Esophagus squamous epithelium (tissue), 4 donors: ENCODE measurements around the gene MRPL11.

ENCODE experiments used
- CTCF ChIP-seq, 6 experiments: fragments of 450-650 bp in 4 of 6; fragments of 200-600 bp in 2 of 6; sonication (generic) in 2 of 6; IDR thresholded peaks; one replicate each; pipeline ENCODE4 v1.5.1; 2016 to 2019; ENCODE audit warnings: antibody characterized with exemption in 6 of 6, mild to moderate bottlenecking in 4 of 6, moderate library complexity in 4 of 6
- POLR2A ChIP-seq, 4 donors: fragments of 450-650 bp; IDR thresholded peaks; one replicate each; pipeline ENCODE4 v1.6.1; 2017; ENCODE audit warnings: antibody characterized with exemption in 4 of 4, mild to moderate bottlenecking in 4 of 4, moderate library complexity in 3 of 4

GRCh38 chr11:66437979-66438503 lies 607 bp downstream of the MRPL11 start:
- no peak for TF ChIP-seq CTCF (IDR thresholded peaks at IDR 0.05)
- TF ChIP-seq POLR2A (IDR thresholded peaks at IDR 0.05), result no peak
